C4-2B (cell line): ENCODE results near the gene PPM1L.

Experiments used
- CTCF ChIP-seq: fragments of 450-650 bp; conservative IDR thresholded peaks from 2 replicates; pipeline ENCODE4 v1.5.1; 2017; ENCODE audit warnings: mild to moderate bottlenecking
- ZFX ChIP-seq: fragments of 450-650 bp; IDR thresholded peaks from 2 replicates; pipeline ENCODE4 v1.6.1; 2017

- TF ChIP-seq CTCF (no peak), ZFX (no peak)
These were observed 86.3 kb downstream of the PPM1L start for GRCh38 chr3:160842021-160843005.
